ENCODE measurements around the gene PGAP6. TPM values are rescaled to one million over a fixed set of nuclear protein-coding genes. Genes with fewer than 3 reads are reported as not detected.

The PGAP6 gene
- total and polyA plus RNA-seq, 2 of the 13 experiments (the other 11 are each of a cell fraction or from before 2014, with no cell fraction given), result 52.7 to 136 TPM

- peaks cover 0 to 2% of the 10 kb centered on the region in 2 experiments; a peak in 1 of 5 replicates for H3K36me3 ChIP-seq (replicated peaks in 1 of 2; ENCODE audit: control insufficient read depth in 1 of 2, insufficient read depth in 2 of 2, low read length in 2 of 2)
- no TSS peak for BruUV-seq (replicated peaks)
- in situ Hi-C loops (cut with HindIII; ENCODE audit: extremely low pct_ligation_motif_present, low pct_unique_long_range_greater_than_20kb), result no loop called here
- H3K4me2 ChIP-seq (ENCODE audit: low read depth, low read length), result no peak overlapping the region
- ChIA-PET CTCF (ENCODE audit: low intra/inter-chr PET ratio, low total read pairs) (no interaction called here), POLR2A (interaction anchor here (0.6 to 2.4 kb wide), 2 partner anchors 14 to 16 kb away, joined by 3 to 8 read pairs; partner anchors contain the start of gene AXIN1)
- no peak for DNase-seq (ENCODE audit: low spot score)
- no peak overlapping the region for H3K27ac ChIP-seq (ENCODE audit: extremely low read length, insufficient read depth, low read length)
- peaks cover 85% of the 10 kb centered on the region for H3K4me1 ChIP-seq (ENCODE audit: insufficient read depth, low read length)
- 94% methylated on average over 18 of the region's 21 CpGs for WGBS (ENCODE audit: low lambda C conversion rate)
- H4K20me1 ChIP-seq (ENCODE audit: insufficient read depth, low read length), result peaks cover 35% of the 10 kb centered on the region
- peaks cover 90% of the 10 kb centered on the region for H3K79me2 ChIP-seq (ENCODE audit: insufficient read depth, low read length)
- no peak overlapping the region for H3K4me3 ChIP-seq (replicated peaks in 1 of 3; ENCODE audit: insufficient read depth in 1 of 3, low read depth in 2 of 3, low read length in 3 of 3)
- intact Hi-C loops (cut with micrococcal nuclease; ENCODE audit: unreplicated experiment), result no loop called here
- no peak overlapping the region for H2AFZ ChIP-seq (ENCODE audit: low read length)
- H3K27me3 ChIP-seq (ENCODE audit: control insufficient read depth in 1 of 2, insufficient read depth in 2 of 2, low read length in 2 of 2), result no peaks in the 10 kb centered on the region
- TF ChIP-seq, protein P1, sequence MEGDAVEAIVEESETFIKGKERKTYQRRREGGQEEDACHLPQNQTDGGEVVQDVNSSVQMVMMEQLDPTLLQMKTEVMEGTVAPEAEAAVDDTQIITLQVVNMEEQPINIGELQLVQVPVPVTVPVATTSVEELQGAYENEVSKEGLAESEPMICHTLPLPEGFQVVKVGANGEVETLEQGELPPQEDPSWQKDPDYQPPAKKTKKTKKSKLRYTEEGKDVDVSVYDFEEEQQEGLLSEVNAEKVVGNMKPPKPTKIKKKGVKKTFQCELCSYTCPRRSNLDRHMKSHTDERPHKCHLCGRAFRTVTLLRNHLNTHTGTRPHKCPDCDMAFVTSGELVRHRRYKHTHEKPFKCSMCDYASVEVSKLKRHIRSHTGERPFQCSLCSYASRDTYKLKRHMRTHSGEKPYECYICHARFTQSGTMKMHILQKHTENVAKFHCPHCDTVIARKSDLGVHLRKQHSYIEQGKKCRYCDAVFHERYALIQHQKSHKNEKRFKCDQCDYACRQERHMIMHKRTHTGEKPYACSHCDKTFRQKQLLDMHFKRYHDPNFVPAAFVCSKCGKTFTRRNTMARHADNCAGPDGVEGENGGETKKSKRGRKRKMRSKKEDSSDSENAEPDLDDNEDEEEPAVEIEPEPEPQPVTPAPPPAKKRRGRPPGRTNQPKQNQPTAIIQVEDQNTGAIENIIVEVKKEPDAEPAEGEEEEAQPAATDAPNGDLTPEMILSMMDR (CRISPR knock-in tag; IDR thresholded peaks at IDR 0.05), result no peak
- TF ChIP-seq ZFP36L1 (CRISPR knock-in tag; IDR thresholded peaks at IDR 0.05) (no peak), LCORL (IDR thresholded peaks at IDR 0.05) (no peak), LCORL (CRISPR knock-in tag; IDR thresholded peaks at IDR 0.05) (0 out of 2 replicates have a peak, but pooled peaks have one; percentile 3), PHF5A (CRISPR knock-in tag; IDR thresholded peaks at IDR 0.05; ENCODE audit: low read depth, unreplicated experiment) (no peak), NFIC (IDR thresholded peaks at IDR 0.05; ENCODE audit: low read length) (no peak), NR2C2 (CRISPR knock-in tag; IDR thresholded peaks at IDR 0.05; ENCODE audit: borderline replicate concordance) (no peak)
- no peak for ATAC-seq
- H3K9ac ChIP-seq (ENCODE audit: insufficient read depth, low read depth, low read length), result no peak overlapping the region
- H3K9me3 ChIP-seq (ENCODE audit: low read length), result no peaks in the 10 kb centered on the region
- FAIRE-seq, result no peak
Observed at GRCh38 chr16:337975-338575, 43.7 kb downstream of the PGAP6 start.
